GM12873 (cell line): Measurements from ENCODE around the gene HNRNPR.

Experiments
- TF ChIP-seq, protein P1 (sequence below): IDR thresholded peaks from 2 replicates; pipeline ENCODE4 v1.5.1; 2012; ENCODE audit warnings: low read depth, mild to moderate bottlenecking, moderate library complexity, low read length, control low read depth; ENCODE audit not compliant: insufficient read depth; ENCODE audit errors: missing control alignments

HNRNPR gene

DNA sequence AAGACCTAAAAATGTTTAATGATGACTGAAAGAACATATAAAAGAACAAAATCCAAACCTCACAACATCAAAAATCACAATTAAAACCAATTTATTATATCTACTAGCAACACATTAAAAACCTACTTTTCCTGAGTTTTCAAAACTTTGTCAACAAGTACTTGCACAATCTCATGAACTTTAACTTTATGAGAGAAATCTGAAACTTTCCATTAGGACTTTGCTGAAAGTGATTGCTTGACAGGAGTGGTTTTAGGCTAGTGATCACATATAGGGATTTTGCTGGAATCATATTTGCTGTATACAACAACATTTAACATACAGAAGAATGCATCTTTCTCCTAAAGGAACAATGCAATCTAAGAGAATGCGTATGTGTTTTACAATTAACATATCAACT, 13.2 kb downstream of the HNRNPR start:
- TF ChIP-seq, protein P1, sequence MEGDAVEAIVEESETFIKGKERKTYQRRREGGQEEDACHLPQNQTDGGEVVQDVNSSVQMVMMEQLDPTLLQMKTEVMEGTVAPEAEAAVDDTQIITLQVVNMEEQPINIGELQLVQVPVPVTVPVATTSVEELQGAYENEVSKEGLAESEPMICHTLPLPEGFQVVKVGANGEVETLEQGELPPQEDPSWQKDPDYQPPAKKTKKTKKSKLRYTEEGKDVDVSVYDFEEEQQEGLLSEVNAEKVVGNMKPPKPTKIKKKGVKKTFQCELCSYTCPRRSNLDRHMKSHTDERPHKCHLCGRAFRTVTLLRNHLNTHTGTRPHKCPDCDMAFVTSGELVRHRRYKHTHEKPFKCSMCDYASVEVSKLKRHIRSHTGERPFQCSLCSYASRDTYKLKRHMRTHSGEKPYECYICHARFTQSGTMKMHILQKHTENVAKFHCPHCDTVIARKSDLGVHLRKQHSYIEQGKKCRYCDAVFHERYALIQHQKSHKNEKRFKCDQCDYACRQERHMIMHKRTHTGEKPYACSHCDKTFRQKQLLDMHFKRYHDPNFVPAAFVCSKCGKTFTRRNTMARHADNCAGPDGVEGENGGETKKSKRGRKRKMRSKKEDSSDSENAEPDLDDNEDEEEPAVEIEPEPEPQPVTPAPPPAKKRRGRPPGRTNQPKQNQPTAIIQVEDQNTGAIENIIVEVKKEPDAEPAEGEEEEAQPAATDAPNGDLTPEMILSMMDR, result no peak

DNA sequence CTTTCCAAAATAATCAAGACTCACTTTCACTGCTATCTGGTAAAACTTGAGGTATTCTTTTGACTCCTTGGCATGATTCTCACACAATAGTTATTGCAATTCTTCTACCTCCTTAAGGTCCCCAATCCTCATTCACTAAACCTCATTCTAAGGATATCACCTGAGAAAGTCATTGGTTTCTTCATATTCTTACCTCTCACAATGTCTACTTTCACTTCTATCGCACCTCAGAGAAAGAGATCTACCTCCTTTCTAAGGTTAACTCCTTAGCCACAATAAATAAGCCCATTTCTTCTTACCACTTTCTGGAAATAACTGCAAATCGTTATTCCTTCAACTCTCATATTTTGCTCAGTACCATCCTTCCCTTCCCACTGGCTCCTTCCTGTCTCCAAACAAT, 18.7 kb downstream of the HNRNPR start:
- TF ChIP-seq, protein P1, result no peak

DNA sequence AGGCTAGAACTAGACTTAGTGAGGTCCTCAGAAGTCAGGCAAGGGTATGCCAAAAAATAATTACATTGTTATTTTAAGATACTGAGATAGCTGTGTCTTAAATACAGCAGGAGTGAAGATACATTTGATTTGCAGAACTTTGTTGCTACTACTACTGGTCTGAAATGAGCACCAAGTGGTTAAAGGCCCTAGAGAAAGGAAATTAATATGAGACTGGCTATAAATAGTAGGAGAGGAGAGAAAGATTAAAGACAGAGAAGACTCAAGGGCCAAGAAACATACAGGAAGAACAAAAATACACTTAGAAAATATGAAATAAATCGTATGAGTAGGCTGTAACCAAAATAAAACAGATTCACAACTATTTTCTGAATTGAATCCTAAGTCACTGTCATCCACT, 21.3 kb downstream of the HNRNPR start:
- TF ChIP-seq, protein P1, result no peak

DNA sequence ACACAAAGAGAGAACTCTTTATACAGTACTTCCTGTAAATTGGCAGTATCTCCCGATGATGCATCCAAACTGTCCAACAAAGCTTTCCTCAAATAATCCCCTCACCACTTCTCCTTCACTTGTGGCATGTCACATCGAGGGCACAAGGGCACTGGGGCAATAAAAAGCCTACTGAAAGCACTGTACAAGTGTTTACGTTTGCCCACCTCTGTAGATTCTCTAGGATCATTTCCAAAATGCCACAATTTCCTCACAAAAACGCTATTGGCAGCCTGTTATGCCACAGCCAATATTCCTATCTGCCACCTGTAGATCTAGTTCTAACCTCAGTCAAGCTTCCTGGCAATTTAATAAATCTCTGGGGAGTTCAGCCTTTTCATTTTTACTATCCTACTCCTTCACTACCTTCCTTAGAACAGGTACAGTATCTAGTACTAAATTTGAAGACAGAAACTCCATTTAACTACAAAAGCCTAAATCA, 39.9 kb downstream of the HNRNPR start:
- TF ChIP-seq, protein P1, result no peak

DNA sequence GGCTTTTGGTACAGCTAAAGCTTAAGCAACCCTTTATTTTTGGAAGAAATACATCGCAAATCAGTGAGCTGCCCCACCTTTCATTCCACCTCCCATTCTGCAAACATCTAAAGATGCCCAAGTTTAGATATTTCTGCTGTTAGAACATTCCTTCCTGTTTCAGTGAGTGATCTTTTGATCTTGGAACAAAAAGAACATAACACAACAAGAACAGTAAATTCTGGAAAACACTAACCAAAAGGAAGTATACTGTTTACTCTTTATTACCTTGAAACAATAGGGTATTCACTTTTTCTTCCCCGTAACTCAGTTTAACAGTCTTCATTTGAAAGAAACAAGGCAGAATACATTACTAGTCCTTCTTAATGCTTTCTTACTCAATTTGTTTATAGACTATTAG, 40.6 kb downstream of the HNRNPR start:
- TF ChIP-seq, protein P1, result no peak

DNA sequence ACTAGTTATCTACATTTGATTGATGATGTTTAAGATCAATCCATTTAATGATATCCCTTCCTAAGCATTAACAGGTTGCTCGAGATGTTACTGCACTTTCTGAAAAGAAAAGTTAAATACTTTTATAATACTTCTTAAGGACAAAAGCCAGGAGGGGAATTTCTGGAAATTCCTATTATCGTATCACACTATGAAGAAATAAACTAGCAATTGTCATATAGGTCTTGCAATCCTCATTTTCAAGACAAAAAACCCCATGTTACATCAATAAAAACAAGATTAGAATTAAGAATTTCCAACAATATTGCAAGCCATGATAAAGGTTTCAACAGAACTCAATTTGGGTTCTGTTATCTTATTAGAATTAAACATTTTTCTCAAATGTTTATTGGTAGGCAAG, 47.2 kb downstream of the HNRNPR start:
- TF ChIP-seq, protein P1, result no peak

DNA sequence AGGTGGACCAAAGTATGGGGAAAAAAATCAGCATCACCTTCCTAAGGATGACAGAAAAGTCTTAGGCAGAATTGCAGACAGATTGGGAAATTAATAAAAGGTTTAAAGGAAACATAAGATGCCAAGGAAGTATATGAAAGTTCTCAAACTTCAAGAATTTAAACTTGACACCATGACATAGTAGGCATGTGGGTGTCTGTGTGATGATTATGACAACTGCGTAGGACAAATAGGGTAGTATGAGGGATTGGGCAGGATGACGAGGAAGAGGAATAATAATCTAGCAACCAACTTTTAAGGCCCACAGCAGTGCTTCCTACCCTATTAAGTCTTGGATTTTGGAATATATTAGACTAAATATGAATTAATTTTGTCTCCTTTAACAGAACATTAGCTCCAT, 52.4 kb downstream of the HNRNPR start:
- TF ChIP-seq, protein P1, result no peak
